ENCODE data around the gene ANGPTL1. TPM values are rescaled to one million over a fixed set of nuclear protein-coding genes. Genes with fewer than 3 reads are reported as not detected.

ANGPTL1 gene
- total and polyA plus RNA-seq, 2 of the 8 experiments (the other 6 are each of a cell fraction or from before 2014, with no cell fraction given): not detected

GRCh38 chr1:178844436-178844835 is 26.4 kb downstream of the ANGPTL1 start (continued):
- TF ChIP-seq, protein P1, sequence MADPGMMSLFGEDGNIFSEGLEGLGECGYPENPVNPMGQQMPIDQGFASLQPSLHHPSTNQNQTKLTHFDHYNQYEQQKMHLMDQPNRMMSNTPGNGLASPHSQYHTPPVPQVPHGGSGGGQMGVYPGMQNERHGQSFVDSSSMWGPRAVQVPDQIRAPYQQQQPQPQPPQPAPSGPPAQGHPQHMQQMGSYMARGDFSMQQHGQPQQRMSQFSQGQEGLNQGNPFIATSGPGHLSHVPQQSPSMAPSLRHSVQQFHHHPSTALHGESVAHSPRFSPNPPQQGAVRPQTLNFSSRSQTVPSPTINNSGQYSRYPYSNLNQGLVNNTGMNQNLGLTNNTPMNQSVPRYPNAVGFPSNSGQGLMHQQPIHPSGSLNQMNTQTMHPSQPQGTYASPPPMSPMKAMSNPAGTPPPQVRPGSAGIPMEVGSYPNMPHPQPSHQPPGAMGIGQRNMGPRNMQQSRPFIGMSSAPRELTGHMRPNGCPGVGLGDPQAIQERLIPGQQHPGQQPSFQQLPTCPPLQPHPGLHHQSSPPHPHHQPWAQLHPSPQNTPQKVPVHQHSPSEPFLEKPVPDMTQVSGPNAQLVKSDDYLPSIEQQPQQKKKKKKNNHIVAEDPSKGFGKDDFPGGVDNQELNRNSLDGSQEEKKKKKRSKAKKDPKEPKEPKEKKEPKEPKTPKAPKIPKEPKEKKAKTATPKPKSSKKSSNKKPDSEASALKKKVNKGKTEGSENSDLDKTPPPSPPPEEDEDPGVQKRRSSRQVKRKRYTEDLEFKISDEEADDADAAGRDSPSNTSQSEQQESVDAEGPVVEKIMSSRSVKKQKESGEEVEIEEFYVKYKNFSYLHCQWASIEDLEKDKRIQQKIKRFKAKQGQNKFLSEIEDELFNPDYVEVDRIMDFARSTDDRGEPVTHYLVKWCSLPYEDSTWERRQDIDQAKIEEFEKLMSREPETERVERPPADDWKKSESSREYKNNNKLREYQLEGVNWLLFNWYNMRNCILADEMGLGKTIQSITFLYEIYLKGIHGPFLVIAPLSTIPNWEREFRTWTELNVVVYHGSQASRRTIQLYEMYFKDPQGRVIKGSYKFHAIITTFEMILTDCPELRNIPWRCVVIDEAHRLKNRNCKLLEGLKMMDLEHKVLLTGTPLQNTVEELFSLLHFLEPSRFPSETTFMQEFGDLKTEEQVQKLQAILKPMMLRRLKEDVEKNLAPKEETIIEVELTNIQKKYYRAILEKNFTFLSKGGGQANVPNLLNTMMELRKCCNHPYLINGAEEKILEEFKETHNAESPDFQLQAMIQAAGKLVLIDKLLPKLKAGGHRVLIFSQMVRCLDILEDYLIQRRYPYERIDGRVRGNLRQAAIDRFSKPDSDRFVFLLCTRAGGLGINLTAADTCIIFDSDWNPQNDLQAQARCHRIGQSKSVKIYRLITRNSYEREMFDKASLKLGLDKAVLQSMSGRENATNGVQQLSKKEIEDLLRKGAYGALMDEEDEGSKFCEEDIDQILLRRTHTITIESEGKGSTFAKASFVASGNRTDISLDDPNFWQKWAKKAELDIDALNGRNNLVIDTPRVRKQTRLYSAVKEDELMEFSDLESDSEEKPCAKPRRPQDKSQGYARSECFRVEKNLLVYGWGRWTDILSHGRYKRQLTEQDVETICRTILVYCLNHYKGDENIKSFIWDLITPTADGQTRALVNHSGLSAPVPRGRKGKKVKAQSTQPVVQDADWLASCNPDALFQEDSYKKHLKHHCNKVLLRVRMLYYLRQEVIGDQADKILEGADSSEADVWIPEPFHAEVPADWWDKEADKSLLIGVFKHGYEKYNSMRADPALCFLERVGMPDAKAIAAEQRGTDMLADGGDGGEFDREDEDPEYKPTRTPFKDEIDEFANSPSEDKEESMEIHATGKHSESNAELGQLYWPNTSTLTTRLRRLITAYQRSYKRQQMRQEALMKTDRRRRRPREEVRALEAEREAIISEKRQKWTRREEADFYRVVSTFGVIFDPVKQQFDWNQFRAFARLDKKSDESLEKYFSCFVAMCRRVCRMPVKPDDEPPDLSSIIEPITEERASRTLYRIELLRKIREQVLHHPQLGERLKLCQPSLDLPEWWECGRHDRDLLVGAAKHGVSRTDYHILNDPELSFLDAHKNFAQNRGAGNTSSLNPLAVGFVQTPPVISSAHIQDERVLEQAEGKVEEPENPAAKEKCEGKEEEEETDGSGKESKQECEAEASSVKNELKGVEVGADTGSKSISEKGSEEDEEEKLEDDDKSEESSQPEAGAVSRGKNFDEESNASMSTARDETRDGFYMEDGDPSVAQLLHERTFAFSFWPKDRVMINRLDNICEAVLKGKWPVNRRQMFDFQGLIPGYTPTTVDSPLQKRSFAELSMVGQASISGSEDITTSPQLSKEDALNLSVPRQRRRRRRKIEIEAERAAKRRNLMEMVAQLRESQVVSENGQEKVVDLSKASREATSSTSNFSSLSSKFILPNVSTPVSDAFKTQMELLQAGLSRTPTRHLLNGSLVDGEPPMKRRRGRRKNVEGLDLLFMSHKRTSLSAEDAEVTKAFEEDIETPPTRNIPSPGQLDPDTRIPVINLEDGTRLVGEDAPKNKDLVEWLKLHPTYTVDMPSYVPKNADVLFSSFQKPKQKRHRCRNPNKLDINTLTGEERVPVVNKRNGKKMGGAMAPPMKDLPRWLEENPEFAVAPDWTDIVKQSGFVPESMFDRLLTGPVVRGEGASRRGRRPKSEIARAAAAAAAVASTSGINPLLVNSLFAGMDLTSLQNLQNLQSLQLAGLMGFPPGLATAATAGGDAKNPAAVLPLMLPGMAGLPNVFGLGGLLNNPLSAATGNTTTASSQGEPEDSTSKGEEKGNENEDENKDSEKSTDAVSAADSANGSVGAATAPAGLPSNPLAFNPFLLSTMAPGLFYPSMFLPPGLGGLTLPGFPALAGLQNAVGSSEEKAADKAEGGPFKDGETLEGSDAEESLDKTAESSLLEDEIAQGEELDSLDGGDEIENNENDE (IDR thresholded peaks at IDR 0.05; ENCODE audit: insufficient replicate concordance, low read length): no peak
- no peak for TF ChIP-seq YY1 (IDR thresholded peaks at IDR 0.05; ENCODE audit: low read depth, low read length)

All from H1 (cell line).